WERI-Rb-1 (cell line): ENCODE results near the gene NEURL3.

Experiments
- DNase-seq: peaks from one replicate; pipeline ENCODE4 v3.0.0-alpha.2; 2020
- H3K27ac ChIP-seq: fragments of 250-450 bp; sonication (Bioruptor Pico); 2 replicates; pipeline ENCODE4 v1.5.1; 2020; ENCODE audit warnings: mild to moderate bottlenecking, moderate library complexity
- H3K27me3 ChIP-seq: fragments of 250-450 bp; sonication (Bioruptor Pico); 2 replicates; pipeline ENCODE4 v1.5.1; 2021; ENCODE audit warnings: mild to moderate bottlenecking, low read depth, moderate library complexity; ENCODE audit not compliant: insufficient read depth, severe bottlenecking
- H3K36me3 ChIP-seq: fragments of 250-450 bp; sonication (Bioruptor Pico); 2 replicates; pipeline ENCODE4 v1.5.1; 2020; ENCODE audit warnings: mild to moderate bottlenecking, moderate library complexity
- H3K4me3 ChIP-seq: 2 replicates; pipeline ENCODE4 v1.5.1; 2011; ENCODE audit warnings: low read depth, mild to moderate bottlenecking, control low read depth, low read length
- H3K9me3 ChIP-seq: fragments of 250-450 bp; sonication (Bioruptor Pico); 2 replicates; pipeline ENCODE4 v1.5.1; 2021; ENCODE audit warnings: mild to moderate bottlenecking, moderate library complexity; ENCODE audit not compliant: severe bottlenecking
- TF ChIP-seq, protein P1 (sequence below): IDR thresholded peaks from 2 replicates; pipeline ENCODE4 v1.5.1; 2011; ENCODE audit warnings: low read depth, mild to moderate bottlenecking, control low read depth, inconsistent platforms, low read length

Gene NEURL3

DNA sequence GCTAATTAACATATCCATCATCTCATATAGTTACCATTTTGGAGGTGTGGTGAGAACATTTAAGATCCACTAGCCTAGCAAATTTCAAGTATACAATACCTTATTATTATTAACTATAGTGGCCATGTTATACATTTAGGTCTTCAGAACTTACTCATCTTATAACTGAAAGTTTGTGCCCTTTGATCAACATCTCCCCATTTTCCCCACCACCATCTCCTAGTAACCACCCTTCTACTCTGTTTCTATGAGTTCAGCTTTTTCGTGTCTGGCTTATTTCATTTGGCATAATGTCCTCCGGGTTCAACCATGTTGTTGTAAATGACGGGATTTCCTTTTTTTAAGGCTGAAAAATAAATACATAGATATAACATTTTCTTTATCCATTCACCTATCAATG lies 15.9 kb downstream of the NEURL3 start:
- H3K9me3 ChIP-seq = no peaks in the 10 kb centered on the region
- H3K27ac ChIP-seq = no peak overlapping the region
- no peak for DNase-seq
- H3K36me3 ChIP-seq = no peaks in the 10 kb centered on the region
- no peaks in the 10 kb centered on the region for H3K27me3 ChIP-seq
- H3K4me3 ChIP-seq = no peak overlapping the region
- TF ChIP-seq, protein P1, sequence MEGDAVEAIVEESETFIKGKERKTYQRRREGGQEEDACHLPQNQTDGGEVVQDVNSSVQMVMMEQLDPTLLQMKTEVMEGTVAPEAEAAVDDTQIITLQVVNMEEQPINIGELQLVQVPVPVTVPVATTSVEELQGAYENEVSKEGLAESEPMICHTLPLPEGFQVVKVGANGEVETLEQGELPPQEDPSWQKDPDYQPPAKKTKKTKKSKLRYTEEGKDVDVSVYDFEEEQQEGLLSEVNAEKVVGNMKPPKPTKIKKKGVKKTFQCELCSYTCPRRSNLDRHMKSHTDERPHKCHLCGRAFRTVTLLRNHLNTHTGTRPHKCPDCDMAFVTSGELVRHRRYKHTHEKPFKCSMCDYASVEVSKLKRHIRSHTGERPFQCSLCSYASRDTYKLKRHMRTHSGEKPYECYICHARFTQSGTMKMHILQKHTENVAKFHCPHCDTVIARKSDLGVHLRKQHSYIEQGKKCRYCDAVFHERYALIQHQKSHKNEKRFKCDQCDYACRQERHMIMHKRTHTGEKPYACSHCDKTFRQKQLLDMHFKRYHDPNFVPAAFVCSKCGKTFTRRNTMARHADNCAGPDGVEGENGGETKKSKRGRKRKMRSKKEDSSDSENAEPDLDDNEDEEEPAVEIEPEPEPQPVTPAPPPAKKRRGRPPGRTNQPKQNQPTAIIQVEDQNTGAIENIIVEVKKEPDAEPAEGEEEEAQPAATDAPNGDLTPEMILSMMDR = no peak

DNA sequence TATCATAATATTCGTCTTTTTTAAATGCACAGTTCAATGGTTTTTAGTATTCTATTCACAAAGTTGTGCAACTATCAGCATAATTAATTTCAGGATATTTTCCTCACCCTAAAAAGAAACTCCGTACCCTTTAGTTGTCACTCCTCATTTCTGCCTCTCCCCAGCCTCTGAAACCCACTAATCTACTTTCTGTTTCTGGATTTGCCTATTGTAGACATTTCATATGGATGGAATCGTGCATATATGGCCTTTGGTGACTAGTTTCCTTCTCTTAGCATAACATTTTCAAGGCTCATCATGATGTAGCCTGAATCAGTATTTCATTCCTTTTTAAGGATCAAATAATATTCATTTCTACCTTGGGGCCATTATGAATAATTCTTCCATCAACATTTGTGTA lies 18.5 kb downstream of the NEURL3 start:
- TF ChIP-seq, protein P1 = no peak
- H3K27me3 ChIP-seq = no peaks in the 10 kb centered on the region
- H3K9me3 ChIP-seq = no peaks in the 10 kb centered on the region
- no peak overlapping the region for H3K4me3 ChIP-seq
- no peak overlapping the region for H3K27ac ChIP-seq
- no peak for DNase-seq
- no peaks in the 10 kb centered on the region for H3K36me3 ChIP-seq

DNA sequence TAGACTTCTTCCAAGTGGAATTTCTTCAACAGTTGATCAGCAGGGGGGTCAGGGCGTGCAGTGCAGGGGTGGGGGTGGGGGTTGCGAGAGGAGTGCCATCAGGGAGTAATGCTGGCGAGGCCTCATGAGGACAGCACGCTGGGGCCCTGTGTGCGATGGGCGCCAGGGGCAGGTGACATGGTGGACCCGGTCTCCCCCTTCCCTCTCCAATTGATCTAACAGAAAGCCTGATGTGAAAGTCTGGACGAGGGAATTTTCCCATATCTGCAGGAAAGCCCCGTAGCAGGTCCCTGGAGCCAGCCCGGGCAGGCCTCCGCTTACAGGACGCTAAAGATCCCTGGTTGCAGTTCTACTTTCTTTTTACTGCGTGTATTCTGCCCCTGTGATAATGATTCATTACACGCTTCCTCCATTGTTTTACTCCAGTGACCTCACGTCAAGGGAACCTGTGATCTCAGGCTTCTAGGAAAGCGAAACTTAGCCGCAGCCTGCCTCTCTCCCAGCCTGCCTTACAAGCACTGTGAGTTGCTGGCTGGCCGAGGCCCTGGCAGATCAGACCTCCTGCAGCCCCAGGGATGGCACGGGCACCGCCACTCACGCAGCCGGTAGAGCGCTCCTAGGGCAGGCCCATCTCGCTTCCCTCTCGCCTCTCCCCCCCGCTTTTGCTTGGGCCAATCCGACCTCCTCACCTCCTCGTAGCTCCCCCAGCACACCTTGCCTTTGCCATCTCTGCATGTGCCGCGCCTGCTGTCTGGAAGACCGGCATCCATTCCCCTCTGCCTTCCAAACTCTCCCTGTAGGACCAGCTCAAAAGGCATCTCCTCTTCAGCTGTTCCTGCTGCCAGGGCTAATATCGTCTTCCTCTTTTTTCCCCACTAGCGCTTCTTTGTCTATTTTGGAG lies 19.2 kb downstream of the NEURL3 start:
- H3K4me3 ChIP-seq = no peak overlapping the region
- no peaks in the 10 kb centered on the region for H3K9me3 ChIP-seq
- TF ChIP-seq, protein P1 = no peak
- no peak overlapping the region for H3K27ac ChIP-seq
- no peaks in the 10 kb centered on the region for H3K27me3 ChIP-seq
- no peak for DNase-seq
- no peaks in the 10 kb centered on the region for H3K36me3 ChIP-seq

DNA sequence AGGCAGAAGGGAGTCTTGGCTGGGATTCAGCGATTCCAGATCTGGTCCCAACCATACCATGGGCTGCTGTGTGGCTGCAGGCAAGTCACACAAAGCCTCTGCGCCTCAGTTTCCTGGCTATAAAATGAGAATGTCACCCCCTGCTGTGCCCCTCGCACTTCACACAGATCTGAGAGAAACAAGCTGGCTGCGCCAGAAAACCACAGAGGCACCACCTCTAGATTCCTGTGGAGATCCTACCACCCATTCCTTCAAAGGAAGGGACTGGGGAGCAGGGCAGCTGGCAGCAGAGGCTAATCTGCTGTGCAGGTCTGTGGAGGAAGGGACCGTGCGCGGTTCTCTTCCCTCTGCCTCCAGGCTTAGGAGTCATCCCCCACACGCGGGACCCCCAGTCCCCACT lies 19.8 kb downstream of the NEURL3 start:
- Histone ChIP-seq H3K36me3 (no peaks in the 10 kb centered on the region), H3K4me3 (no peak overlapping the region), H3K9me3 (peaks cover 3% of the 10 kb centered on the region), H3K27me3 (no peaks in the 10 kb centered on the region), H3K27ac (no peak overlapping the region)
- TF ChIP-seq, protein P1 = no peak
- no peak for DNase-seq

DNA sequence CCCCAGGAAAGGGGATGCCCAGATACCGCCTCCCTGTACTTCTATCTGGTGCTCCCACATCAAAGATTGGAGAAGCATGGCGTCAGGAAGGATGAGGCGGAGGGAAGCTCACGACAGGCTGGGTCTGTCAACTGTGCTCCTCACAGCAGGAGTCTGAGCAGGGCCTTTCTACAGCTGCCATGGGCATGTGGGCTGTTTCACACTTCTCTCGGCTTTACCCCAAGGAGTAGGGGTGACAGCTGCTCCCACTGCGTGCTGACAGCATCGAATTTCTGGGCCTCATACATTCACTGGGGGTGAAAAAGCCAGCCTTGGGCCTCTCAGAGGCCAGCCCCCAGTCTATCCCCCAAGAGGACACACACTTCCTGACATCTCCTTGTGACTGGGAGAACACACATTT lies 21.1 kb downstream of the NEURL3 start:
- TF ChIP-seq, protein P1 = no peak
- no peak for DNase-seq

More for the DNA sequence above, 21.1 kb downstream of the NEURL3 start:
- Histone ChIP-seq H3K27me3 (no peaks in the 10 kb centered on the region), H3K4me3 (no peak overlapping the region), H3K27ac (no peak overlapping the region), H3K36me3 (no peaks in the 10 kb centered on the region), H3K9me3 (peaks cover 3% of the 10 kb centered on the region)
